Measurements from ENCODE around the gene MED16. TPM values are rescaled to one million over a fixed set of nuclear protein-coding genes. Genes with fewer than 3 reads are reported as not detected.

MED16 gene
- total RNA-seq, 1 donor from 2014 or later, result 28.8 TPM

- DNase-seq (ENCODE audit: low spot score), result no peak
These were observed 36.4 kb upstream of the MED16 start for GRCh38 chr19:929203-929890.

DNA sequence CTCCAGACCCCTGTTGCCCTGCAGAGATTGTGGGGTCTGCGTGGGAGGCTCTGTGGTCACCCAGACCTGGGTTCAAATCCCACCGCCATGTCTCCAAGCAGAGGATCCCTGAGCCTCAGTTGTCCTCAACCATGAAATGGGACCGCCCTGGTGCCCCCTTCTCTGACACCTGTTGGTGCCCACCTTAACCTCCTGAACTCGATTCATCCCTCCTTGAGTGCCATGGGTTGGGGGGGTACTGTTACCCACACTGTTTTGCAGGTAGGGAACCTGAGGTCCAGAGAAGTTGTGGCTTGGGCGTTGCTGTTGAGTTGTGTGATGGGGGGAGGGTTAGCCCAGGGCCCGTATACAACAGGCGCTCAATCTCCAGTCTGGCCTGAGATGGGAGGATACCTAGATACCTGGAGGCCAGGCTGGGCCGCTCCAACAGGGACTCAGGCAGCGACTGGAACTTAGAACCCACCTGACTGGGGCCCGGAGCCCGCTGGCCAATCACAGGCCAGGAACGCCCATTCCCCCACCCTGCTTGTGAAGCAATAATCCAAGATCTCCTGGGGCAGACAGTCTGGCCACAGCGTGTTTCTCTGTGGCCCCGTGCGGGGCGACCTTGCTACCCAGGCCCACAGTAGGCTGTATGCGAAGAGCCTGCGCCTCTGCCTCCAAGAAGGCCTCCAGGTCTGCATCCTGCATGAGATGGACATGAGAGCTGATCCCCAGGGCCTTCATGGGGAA lies 35.6 kb upstream of the MED16 start:
- no peak for DNase-seq (ENCODE audit: low spot score)

GRCh38 chr19:927780-928401 lies 34.9 kb upstream of the MED16 start:
- DNase-seq (ENCODE audit: low spot score), result no peak

DNA sequence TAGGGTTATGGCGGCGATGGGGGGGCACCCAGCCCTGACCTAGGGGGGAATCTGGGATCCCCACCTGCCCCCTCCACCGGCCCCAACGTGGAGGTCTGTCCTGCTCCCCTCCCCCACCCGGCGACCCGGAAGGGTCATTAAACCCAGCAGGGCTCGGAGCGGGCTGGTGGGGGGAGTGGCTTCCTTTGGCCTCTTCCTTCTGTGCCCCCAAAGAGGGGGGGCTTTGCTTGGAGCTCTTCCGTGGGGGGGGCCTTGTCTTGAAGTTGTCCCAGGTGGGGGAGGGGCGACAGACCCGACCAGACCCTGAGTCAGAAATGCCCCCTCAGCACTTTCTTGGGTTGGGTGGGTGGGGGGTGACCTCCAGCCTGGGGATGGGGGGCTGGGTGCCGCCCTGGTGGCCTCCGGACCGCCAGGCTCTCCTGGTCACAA lies 34.4 kb upstream of the MED16 start:
- no peak for DNase-seq (ENCODE audit: low spot score)

GRCh38 chr19:926589-927350 lies 33.8 kb upstream of the MED16 start:
- no peak for DNase-seq (ENCODE audit: low spot score)

- no peak for DNase-seq (ENCODE audit: low spot score)
These were observed 33.3 kb upstream of the MED16 start for GRCh38 chr19:926323-926588.

- no peak for DNase-seq (ENCODE audit: low spot score)
These were observed 32.7 kb upstream of the MED16 start, which contains the start of gene ARID3A for GRCh38 chr19:925526-926322. Gene ARID3A, plus strand, starts transcription at chr19:926035. Its CDS starts 3,494 bp downstream, at chr19:929529.

DNA sequence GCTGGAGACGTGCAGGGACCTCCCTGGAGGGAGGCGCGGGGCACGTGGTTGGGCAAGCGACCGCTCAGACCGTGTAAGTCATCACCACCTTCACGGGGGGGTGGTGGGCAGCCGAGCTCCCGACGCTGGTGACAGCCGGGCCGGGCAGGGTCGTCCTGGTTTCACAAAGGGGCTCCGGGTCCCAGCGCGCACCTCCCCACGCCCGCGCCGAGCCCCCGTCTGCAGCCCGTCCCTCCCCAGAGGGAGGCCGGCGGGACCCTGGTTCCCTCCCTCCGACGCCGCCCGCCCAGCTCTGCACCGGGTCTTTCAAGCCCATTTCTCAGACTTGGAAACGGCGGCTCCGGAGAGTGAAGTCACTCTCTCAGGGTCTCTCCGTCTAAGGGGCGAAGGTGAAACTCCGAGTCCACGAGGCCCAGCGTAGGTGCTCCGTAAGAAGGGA lies 32.1 kb upstream of the MED16 start:
- DNase-seq (ENCODE audit: low spot score), result no peak

GRCh38 chr19:924553-925086 lies 31.6 kb upstream of the MED16 start:
- no peak for DNase-seq (ENCODE audit: low spot score)

DNA sequence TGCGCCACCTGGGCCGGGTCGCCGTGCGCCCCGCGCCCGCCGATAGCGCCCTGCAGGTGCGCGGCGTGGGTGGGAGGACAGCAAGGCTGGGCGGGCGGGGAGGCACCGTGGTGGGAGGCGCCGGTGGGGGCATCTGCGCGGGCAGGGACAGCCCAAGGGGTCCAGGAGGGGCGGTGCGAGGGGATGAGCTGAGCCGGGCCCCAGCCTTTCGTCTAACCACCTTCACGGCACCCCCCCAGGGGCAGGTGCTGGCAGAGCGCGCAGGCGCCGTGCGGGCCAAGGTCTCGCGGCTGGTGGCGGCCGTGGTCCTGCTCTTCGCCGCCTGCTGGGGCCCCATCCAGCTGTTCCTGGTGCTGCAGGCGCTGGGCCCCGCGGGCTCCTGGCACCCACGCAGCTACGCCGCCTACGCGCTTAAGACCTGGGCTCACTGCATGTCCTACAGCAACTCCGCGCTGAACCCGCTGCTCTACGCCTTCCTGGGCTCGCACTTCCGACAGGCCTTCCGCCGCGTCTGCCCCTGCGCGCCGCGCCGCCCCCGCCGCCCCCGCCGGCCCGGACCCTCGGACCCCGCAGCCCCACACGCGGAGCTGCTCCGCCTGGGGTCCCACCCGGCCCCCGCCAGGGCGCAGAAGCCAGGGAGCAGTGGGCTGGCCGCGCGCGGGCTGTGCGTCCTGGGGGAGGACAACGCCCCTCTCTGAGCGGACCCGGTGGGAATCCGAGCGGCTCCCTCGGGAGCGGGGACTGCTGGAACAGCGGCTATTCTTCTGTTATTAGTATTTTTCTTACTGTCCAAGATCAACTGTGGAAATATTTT lies 27.3 kb upstream of the MED16 start:
- no peak for DNase-seq (ENCODE audit: low spot score)

DNA sequence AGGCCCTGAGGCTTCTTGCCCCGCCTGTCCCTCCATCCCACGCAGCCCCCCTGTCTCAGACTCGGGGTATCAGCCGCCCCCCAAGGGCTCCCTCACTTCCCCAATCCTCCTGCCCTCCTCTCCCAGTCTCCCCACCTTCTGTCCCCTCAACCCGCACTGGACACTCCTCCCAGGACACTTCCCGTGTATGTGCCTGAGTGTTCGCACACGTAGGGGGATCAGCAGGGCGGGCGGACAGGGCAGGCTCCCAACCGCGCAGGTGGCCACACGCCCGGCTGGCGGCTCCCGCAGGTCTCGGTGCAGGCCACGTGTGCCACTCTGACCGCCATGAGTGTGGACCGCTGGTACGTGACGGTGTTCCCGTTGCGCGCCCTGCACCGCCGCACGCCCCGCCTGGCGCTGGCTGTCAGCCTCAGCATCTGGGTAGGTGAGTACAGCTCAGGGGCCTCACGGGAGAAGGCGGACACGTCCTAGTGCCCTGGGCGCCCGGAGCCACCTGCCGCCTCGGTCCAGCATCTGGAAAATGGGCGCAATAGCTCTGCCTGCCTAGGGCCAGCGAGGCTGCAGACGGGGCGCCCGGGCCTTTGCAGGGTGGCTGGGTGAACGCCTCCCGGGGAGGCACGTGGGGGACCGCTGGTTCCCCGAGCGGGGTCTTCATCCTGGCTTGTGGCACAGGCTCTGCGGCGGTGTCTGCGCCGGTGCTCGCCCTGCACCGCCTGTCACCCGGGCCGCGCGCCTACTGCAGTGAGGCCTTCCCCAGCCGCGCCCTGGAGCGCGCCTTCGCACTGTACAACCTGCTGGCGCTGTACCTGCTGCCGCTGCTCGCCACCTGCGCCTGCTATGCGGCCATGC lies 26.4 kb upstream of the MED16 start:
- no peak for DNase-seq (ENCODE audit: low spot score)

GRCh38 chr19:918481-919198 lies 25.7 kb upstream of the MED16 start:
- DNase-seq (ENCODE audit: low spot score), result no peak

DNA sequence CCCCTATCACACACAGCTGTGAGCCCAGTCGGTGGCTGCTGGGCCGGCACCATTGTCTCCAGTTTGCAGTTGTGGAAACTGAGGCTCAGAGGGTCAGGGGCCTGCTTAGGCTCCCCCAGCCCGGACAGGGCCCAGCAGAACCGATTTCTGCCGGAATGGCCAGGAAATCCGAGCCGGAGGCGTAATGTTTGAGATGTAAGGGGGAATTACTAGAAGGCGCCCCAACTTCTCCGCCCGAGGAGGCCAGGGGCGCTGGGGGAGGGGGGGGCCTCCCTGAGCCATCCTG lies 25.1 kb upstream of the MED16 start:
- no peak for DNase-seq (ENCODE audit: low spot score)

- DNase-seq (ENCODE audit: low spot score), result no peak
These were observed 24.6 kb upstream of the MED16 start, which contains the start of gene KISS1R for GRCh38 chr19:917323-918151. Gene KISS1R, plus strand, starts transcription at chr19:917333. Its CDS starts 170 bp downstream, at chr19:917503.

DNA sequence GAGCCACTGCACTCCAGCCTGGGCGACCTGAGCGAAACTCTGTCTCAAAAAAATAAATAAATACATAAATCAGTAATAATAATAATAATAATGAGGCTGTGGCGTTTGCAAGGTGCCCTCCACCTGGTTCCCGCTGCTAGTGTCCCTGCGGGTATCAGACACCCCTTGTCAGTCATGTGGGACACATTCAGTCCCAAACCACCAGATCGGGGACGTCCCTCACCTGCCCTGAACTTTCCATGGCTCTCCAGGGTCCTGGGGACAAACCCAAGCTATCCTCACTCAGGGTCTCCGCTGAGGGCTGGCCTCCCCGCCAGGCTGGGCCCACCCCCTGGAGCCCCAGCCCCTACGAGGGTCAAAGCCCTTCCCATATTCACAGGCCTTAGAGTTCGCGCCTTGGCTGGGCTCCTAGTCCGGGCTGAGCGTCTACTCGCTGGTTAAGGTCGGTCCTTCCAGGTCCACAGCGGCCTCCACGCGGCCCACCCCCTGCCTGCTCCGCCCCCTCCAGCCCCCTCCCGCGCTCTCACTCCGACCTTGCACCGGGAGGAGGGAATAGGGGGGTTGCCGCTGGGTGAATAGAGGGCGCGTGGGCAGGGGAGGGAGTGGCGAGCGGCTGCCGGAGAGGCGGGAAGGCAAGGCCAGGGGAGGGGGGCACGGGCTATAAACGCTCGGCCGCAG lies 23.8 kb upstream of the MED16 start:
- DNase-seq (ENCODE audit: low spot score), result no peak

DNA sequence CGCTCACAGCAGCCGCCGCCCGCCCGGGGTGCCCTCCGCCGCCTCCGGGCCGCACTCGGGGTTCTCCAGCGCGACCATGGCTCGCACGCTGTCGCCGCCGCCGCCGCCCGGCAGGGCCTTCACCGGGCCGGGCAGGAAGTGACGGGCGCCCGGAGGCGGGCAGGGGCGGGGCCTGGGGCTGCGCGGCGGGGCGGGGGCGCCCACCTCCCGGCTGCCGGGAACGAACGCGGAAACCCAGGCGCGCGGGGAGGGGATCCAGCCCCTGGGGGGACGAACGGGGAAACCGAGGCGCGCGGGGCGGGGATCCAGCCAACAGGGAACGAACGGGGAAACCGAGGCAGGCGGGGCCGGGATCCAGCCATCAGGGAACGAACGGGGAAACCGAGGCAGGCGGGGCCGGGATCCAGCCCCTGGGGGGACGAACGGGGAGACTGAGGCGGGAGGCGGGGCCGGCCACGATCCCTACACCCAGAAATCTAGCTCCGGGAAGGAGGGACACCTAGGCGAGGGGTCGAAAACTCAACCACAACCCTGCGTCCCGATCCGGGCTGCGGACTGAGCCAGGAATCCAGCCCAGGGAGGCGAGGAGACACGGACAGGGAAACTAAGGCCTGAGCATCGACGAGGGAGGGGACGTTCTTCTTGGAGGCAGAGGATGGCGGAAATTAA lies 20.2 kb upstream of the MED16 start, which contains the start of gene R3HDM4:
Gene R3HDM4, minus strand, starts transcription at position 140 of the 669 bp plus-strand sequence. Its CDS starts 62 bp downstream, at position 78.
- peak; percentile 95 for DNase-seq (ENCODE audit: low spot score)

Data from mesenteric fat pad (tissue), 1 donor.